ENCODE results near the gene P2RX2. TPM values are rescaled to one million over a fixed set of nuclear protein-coding genes. Genes with fewer than 3 reads are reported as not detected.

The P2RX2 gene
- total RNA-seq, 1 donor from 2014 or later = not detected

DNA sequence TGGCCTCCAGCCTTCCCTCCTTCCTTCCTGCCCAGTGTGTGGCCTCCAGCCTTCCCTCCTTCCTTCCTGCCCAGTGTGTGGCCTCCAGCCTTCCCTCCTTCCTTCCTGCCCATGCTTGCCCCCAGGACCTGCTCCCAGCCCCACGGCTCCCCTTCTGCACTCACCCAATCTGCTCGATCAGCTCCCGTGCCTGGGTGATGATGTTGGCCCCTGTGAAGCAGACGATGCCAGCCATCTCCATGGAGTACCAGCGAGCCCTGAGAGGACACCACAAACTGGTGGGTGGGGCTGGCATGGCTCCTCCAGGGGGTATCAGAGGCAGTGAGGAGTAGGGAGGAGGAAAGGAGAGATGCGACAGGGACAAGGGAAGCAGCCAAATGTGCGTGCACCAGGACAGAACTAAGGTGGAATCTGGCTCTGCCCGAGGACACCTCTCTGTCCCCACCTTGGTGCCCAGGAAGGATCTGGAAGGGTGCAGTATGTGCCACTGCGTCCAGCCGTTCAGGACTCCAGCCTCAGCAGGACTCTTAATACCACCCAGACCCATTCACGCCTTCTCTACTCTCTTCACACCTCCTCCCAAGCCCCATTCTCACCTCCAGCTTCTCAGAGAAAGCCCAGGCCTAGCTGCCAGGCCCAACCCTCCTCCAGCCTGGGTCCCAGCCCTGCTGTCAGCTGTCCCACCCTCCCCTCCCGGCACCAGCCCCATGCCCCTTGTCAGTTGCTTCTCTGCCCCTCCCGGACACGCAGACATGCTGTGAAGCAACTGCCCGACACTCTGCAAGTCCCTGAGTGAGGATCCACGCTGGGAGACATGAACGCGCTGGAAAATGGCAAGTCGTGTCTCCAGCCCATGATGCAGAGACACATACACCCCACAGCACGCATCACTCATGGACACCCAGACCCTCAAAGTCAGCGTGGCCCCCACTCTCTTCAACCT is 45.9 kb downstream of the P2RX2 start:
- H3K4me1 ChIP-seq = no peaks in the 10 kb centered on the region
- Mint-ChIP-seq H3K27ac (no peak overlapping the region), H3K27me3 (ENCODE audit: insufficient read depth, low read depth) (no peaks in the 10 kb centered on the region), H3K4me1 (no peaks in the 10 kb centered on the region), H3K4me3 (no peak overlapping the region), H3K9me3 (no peaks in the 10 kb centered on the region), H3K36me3 (peaks cover 40% of the 10 kb centered on the region)
- H3K27me3 ChIP-seq = no peaks in the 10 kb centered on the region
- no peak for TF ChIP-seq EZH2 (IDR thresholded peaks at IDR 0.05)
- TF ChIP-seq, protein P1, sequence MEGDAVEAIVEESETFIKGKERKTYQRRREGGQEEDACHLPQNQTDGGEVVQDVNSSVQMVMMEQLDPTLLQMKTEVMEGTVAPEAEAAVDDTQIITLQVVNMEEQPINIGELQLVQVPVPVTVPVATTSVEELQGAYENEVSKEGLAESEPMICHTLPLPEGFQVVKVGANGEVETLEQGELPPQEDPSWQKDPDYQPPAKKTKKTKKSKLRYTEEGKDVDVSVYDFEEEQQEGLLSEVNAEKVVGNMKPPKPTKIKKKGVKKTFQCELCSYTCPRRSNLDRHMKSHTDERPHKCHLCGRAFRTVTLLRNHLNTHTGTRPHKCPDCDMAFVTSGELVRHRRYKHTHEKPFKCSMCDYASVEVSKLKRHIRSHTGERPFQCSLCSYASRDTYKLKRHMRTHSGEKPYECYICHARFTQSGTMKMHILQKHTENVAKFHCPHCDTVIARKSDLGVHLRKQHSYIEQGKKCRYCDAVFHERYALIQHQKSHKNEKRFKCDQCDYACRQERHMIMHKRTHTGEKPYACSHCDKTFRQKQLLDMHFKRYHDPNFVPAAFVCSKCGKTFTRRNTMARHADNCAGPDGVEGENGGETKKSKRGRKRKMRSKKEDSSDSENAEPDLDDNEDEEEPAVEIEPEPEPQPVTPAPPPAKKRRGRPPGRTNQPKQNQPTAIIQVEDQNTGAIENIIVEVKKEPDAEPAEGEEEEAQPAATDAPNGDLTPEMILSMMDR (IDR thresholded peaks at IDR 0.05) = no peak
- no peak for TF ChIP-seq EZH2phosphoT487 (IDR thresholded peaks at IDR 0.05)
- H3K79me2 ChIP-seq (ENCODE audit: low read depth) = no peaks in the 10 kb centered on the region
- no peak overlapping the region for H3K4me2 ChIP-seq
- DNase-seq (ENCODE audit: low spot score) = no peak
- no peak overlapping the region for H2AFZ ChIP-seq (replicated peaks)
- H3F3A ChIP-seq (ENCODE audit: low read depth) = no peaks in the 10 kb centered on the region
- H3K9ac ChIP-seq = no peak overlapping the region
- no peak overlapping the region for H3K27ac ChIP-seq
- H3K9me3 ChIP-seq (ENCODE audit: low read depth) = no peaks in the 10 kb centered on the region
- no peaks in the 10 kb centered on the region for H4K20me1 ChIP-seq (ENCODE audit: low read depth)
- no peak overlapping the region for H3K4me3 ChIP-seq
- no peaks in the 10 kb centered on the region for H3K36me3 ChIP-seq

DNA sequence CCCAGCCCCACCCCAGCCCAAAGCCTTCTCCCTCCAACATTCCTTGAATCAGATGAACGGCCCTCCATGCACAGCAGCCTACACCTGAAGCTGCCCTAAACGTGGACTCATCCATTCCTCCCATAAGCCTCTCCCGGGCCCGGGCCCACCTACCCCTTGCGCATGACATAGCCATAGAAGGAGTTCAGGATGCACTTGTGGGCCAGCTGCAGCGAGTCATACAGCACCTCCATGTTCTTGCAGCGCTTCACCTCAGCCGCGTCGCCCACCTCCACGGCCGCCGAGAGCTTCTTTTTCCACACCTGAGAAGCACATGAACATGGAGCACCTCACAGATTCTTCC is 46.5 kb downstream of the P2RX2 start:
- no peak overlapping the region for H3K27ac Mint-ChIP-seq
- no peaks in the 10 kb centered on the region for H3K27me3 Mint-ChIP-seq (ENCODE audit: insufficient read depth, low read depth)
- Histone ChIP-seq H3K36me3 (no peaks in the 10 kb centered on the region), H3K4me2 (no peak overlapping the region), H2AFZ (replicated peaks) (no peak overlapping the region), H3K9me3 (ENCODE audit: low read depth) (no peaks in the 10 kb centered on the region), H3K4me3 (no peak overlapping the region), H3K4me1 (no peaks in the 10 kb centered on the region), H3F3A (ENCODE audit: low read depth) (no peaks in the 10 kb centered on the region), H3K79me2 (ENCODE audit: low read depth) (no peaks in the 10 kb centered on the region), H3K9ac (no peak overlapping the region), H3K27me3 (no peaks in the 10 kb centered on the region), H3K27ac (no peak overlapping the region), H4K20me1 (ENCODE audit: low read depth) (no peaks in the 10 kb centered on the region)
- no peak overlapping the region for H3K4me3 Mint-ChIP-seq
- TF ChIP-seq EZH2phosphoT487 (IDR thresholded peaks at IDR 0.05) (no peak), EZH2 (IDR thresholded peaks at IDR 0.05) (no peak)
- TF ChIP-seq, protein P1 (IDR thresholded peaks at IDR 0.05) = no peak
- peaks cover 43% of the 10 kb centered on the region for H3K36me3 Mint-ChIP-seq
- H3K9me3 Mint-ChIP-seq = no peaks in the 10 kb centered on the region
- DNase-seq (ENCODE audit: low spot score) = no peak
- H3K4me1 Mint-ChIP-seq = no peaks in the 10 kb centered on the region

DNA sequence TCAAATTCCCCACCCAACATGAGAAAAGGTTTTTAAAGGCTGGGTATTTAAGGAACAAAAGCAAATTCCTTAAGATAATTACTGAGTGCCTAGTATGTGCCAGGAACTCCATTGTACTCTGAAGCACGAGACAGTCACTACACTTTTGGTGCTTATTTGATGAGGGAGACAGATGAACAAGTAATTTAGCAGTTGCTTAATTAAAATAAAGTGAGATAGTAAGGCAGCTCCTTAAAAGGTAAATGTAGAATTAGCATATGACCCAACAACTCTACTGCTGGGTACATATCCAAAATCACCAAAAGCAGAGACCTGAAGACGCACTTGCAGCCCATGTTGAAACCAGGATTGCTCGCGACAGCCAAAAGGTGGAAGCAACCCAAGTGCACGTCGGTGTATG is 47.2 kb downstream of the P2RX2 start:
- Histone ChIP-seq H3F3A (ENCODE audit: low read depth) (no peaks in the 10 kb centered on the region), H3K4me3 (no peak overlapping the region), H3K27me3 (no peaks in the 10 kb centered on the region), H3K36me3 (no peaks in the 10 kb centered on the region), H3K27ac (no peak overlapping the region), H3K9ac (no peak overlapping the region), H3K9me3 (ENCODE audit: low read depth) (no peaks in the 10 kb centered on the region), H3K4me1 (no peaks in the 10 kb centered on the region), H2AFZ (replicated peaks) (no peak overlapping the region), H3K4me2 (no peak overlapping the region), H3K79me2 (ENCODE audit: low read depth) (no peaks in the 10 kb centered on the region), H4K20me1 (ENCODE audit: low read depth) (no peaks in the 10 kb centered on the region)
- H3K27ac Mint-ChIP-seq = no peak overlapping the region
- no peaks in the 10 kb centered on the region for H3K9me3 Mint-ChIP-seq
- H3K4me3 Mint-ChIP-seq = no peak overlapping the region
- H3K36me3 Mint-ChIP-seq = peaks cover 44% of the 10 kb centered on the region
- no peaks in the 10 kb centered on the region for H3K4me1 Mint-ChIP-seq
- TF ChIP-seq, protein P1 (IDR thresholded peaks at IDR 0.05) = no peak
- TF ChIP-seq EZH2phosphoT487 (IDR thresholded peaks at IDR 0.05) (no peak), EZH2 (IDR thresholded peaks at IDR 0.05) (no peak)
- H3K27me3 Mint-ChIP-seq (ENCODE audit: insufficient read depth, low read depth) = no peaks in the 10 kb centered on the region
- DNase-seq (ENCODE audit: low spot score) = no peak

Data from neural progenitor cell (in vitro differentiated cells).